ENCODE results near the gene DENND5A.

DNA sequence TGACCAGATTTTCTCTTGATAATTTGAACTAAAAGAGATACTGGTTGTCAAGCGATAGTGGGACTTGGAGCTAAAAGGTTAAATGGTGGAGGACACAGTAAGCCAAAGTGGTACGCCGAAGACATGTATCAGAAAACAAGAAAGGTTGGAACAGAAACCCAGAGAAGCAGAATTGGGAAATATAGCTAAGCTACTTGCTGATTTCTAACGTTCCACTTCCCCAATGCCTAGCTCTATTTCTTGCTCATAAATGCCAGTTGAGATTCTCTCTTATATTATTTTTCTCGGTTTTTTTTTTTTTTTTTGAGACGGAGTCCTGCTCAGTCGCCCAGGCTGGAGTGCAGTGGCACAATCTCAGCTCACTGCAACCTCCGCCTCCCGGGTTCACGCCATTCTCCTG lies 36.6 kb upstream of the DENND5A start:
- TF ChIP-seq POLR2A (IDR thresholded peaks at IDR 0.05) (no peak), POLR2AphosphoS5 (IDR thresholded peaks at IDR 0.05) (no peak)
- TF ChIP-seq, protein P1, sequence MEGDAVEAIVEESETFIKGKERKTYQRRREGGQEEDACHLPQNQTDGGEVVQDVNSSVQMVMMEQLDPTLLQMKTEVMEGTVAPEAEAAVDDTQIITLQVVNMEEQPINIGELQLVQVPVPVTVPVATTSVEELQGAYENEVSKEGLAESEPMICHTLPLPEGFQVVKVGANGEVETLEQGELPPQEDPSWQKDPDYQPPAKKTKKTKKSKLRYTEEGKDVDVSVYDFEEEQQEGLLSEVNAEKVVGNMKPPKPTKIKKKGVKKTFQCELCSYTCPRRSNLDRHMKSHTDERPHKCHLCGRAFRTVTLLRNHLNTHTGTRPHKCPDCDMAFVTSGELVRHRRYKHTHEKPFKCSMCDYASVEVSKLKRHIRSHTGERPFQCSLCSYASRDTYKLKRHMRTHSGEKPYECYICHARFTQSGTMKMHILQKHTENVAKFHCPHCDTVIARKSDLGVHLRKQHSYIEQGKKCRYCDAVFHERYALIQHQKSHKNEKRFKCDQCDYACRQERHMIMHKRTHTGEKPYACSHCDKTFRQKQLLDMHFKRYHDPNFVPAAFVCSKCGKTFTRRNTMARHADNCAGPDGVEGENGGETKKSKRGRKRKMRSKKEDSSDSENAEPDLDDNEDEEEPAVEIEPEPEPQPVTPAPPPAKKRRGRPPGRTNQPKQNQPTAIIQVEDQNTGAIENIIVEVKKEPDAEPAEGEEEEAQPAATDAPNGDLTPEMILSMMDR (IDR thresholded peaks at IDR 0.05 in 8 of 11, conservative IDR thresholded peaks at IDR 0.05 in 3 of 11) = no peak
